Raji (cell line): ENCODE results near the gene KCNH3.

Source experiments
- POLR2A ChIP-seq: IDR thresholded peaks from 2 replicates; pipeline ENCODE4 v1.6.1; 2011; ENCODE audit warnings: low read depth, low read length, control low read depth; ENCODE audit not compliant: insufficient read depth

KCNH3 gene

DNA sequence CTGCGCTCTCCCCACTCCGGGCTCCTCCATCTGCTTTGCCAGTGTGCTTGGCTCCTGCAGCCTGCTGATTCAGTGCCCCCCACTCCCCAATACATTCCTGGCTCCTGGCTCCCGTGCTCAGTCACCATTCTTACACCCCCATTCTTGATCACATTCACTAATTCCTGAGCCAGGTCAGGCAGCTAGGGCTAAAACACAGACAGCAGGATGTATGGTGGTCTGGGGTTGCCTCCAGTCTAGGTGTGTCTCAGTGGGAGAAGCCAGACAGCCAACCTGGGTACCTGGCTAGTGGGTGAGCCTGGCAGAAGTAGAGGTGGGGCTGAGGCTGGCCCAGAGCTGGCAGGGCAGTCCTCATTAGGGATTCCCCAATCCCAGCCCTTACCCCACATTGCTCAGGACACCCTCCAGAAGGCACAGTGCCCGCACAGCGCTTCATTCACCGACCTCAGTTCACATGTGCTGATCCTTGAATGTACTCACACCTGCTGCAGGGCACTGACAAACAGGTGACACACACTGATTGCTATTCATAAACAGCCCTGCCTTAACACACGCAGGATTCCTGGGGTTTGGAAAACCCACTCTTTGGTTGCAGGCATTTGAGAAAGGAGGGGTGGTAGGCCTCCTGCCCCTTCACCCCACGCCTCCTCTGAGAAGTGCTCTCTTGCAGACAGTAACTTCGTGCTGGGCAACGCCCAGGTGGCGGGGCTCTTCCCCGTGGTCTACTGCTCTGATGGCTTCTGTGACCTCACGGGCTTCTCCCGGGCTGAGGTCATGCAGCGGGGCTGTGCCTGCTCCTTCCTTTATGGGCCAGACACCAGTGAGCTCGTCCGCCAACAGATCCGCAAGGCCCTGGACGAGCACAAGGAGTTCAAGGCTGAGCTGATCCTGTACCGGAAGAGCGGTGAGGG is 1.7 kb downstream of the KCNH3 start:
- no peak for TF ChIP-seq POLR2A

DNA sequence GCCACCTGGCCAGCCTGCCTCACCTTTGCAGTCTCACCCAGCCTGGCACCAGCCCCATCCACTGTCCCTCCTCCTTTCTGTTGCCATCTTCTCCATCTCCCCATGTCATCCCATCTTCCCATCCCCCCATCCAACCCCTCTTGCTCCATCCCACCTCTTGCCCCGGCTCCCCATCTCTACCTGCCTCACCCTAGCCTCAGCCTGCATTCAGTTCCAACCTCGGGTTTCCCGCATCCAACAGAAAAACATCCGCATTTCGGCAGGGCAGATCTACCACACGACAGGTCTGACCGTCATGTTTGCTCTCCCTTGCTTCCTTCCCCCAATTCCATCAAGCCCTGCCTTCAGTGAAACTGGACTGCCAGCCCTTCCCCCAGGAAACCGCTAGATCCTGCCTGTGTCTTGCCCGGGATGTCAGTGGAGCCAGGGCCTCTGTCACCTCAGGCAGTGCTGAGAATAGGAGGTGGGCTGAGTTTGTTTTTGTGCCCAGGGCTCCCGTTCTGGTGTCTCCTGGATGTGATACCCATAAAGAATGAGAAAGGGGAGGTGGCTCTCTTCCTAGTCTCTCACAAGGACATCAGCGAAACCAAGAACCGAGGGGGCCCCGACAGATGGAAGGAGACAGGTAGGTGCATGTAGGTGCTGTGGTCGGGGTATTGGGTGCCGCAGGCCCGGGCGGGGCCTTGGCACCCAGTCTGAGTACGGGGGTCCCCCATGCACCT is 2.5 kb downstream of the KCNH3 start:
- TF ChIP-seq POLR2A: no peak

DNA sequence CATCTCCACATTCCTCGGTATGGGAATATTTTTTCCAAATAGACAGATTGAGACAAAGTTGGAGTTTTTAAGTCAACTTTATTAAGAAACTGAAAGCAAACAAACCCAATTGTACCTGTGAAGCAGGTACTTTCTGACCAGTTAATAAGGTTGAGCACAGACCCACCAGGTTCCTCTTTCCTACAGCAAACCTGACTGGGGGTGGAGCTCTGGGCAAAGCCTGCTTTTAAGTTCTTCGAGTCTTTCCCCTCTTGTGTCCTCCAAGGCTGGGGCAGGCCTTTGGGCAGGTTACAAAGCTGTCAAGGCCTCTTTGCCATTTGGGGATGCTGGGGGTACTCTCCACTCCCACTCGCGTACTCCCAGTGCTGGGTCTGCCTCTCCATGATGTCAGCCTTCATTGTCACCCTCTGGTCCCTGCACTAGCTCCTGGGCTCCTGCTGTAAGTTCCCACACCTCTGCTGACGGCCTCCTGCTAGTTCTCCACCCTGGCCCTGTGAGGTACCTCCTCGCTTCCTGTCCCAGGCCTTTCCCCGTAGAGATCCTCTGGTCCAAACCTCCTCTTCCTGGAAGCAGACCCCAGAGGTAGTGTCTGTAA is 3.2 kb downstream of the KCNH3 start:
- TF ChIP-seq POLR2A: no peak

DNA sequence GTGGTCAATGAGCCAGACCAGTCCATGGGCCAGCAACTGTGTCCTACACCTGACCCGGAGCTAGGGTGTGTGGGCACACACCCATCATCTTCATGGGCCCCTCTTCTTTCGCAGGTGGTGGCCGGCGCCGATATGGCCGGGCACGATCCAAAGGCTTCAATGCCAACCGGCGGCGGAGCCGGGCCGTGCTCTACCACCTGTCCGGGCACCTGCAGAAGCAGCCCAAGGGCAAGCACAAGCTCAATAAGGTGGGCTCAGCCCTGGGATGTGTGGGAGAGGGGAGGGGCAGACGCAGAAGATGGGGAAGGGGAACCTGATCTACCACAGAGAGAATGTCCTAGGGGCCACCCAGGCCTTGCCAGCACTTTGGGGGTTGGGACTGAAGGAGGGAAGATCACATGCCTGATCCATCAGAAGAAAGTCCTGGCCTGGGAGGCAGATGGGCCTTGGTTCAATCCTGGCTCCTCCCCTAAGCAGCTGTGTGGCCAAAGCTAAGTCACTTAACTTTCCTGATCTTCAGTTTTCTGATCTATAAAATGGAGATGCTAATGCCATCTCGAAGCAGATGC is 3.8 kb downstream of the KCNH3 start:
- no peak for TF ChIP-seq POLR2A

GRCh38 chr12:49543221-49543913 is 4.5 kb downstream of the KCNH3 start:
- no peak for TF ChIP-seq POLR2A

DNA sequence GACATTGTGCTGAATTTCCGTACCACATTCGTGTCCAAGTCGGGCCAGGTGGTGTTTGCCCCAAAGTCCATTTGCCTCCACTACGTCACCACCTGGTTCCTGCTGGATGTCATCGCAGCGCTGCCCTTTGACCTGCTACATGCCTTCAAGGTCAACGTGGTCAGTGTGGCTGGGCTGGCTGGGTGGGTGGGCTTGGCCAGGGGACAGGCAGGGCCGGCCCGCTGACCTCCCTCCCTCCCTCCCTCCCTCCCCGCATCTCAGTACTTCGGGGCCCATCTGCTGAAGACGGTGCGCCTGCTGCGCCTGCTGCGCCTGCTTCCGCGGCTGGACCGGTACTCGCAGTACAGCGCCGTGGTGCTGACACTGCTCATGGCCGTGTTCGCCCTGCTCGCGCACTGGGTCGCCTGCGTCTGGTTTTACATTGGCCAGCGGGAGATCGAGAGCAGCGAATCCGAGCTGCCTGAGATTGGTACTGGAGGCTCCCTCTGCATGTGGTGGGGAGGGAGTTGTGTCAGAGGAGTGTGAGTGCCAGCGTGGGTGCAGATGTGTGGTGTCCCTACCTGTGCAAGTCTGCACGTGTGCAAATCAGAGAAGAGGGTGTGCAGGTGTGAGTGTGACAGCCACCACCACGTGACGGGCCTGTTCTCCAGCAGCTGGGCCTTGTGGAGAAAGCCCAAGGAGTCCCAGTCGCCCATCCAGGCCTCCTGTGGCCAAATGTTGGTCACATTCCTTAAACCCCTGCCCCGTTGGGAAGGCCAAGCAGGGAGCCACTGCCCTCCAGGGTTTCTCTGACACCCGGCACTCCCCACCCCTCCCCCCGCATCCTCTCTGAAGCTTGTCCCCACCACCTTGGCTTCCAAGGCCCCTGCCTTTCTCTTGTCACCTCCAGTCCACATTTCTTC is 5.3 kb downstream of the KCNH3 start:
- TF ChIP-seq POLR2A: no peak

- no peak for TF ChIP-seq POLR2A
Measured at GRCh38 chr12:49545815-49546214, 7.0 kb downstream of the KCNH3 start.

DNA sequence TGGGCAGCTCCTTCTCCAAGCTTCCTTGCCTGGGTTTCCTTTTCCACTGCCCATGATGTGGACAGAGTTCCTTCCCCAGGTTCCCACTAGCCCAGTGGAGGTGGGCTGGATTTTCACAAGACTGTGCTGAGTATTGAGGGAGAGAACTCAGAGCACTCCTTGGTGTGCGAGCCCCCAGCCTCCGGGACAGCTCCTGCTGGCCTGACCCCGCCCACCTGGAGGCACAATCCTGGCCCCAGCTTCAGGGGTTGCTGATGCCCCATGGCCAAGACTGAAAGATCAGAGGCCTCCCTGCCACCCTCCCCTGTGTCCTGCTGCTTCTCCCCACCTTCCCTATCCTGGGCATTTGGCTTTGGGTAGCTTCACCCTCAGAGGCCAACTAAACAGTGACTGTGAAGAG is 7.7 kb downstream of the KCNH3 start:
- TF ChIP-seq POLR2A: no peak

GRCh38 chr12:49547090-49547690 is 8.4 kb downstream of the KCNH3 start:
- TF ChIP-seq POLR2A: no peak

- TF ChIP-seq POLR2A: no peak
Measured at GRCh38 chr12:49548481-49548821, 9.6 kb downstream of the KCNH3 start.

DNA sequence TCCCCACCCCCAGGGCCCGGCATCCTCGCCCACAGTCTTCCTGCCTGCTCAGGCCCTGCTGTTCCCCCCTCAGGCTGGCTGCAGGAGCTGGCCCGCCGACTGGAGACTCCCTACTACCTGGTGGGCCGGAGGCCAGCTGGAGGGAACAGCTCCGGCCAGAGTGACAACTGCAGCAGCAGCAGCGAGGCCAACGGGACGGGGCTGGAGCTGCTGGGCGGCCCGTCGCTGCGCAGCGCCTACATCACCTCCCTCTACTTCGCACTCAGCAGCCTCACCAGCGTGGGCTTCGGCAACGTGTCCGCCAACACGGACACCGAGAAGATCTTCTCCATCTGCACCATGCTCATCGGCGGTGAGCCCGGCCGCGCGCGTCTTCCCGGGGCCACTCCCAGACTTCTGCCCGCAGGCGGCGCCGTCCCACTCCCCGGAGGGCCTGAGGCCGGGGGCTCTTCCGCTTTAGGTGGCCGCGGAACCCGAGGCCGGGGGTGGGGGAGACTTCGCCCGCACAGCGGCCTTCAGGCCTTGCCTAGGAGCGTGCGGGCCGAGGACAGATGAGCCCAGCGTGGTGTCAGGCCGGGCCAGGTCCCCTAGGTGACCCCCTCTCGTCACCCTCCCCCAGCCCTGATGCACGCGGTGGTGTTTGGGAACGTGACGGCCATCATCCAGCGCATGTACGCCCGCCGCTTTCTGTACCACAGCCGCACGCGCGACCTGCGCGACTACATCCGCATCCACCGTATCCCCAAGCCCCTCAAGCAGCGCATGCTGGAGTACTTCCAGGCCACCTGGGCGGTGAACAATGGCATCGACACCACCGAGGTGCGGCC is 10.2 kb downstream of the KCNH3 start:
- no peak for TF ChIP-seq POLR2A

DNA sequence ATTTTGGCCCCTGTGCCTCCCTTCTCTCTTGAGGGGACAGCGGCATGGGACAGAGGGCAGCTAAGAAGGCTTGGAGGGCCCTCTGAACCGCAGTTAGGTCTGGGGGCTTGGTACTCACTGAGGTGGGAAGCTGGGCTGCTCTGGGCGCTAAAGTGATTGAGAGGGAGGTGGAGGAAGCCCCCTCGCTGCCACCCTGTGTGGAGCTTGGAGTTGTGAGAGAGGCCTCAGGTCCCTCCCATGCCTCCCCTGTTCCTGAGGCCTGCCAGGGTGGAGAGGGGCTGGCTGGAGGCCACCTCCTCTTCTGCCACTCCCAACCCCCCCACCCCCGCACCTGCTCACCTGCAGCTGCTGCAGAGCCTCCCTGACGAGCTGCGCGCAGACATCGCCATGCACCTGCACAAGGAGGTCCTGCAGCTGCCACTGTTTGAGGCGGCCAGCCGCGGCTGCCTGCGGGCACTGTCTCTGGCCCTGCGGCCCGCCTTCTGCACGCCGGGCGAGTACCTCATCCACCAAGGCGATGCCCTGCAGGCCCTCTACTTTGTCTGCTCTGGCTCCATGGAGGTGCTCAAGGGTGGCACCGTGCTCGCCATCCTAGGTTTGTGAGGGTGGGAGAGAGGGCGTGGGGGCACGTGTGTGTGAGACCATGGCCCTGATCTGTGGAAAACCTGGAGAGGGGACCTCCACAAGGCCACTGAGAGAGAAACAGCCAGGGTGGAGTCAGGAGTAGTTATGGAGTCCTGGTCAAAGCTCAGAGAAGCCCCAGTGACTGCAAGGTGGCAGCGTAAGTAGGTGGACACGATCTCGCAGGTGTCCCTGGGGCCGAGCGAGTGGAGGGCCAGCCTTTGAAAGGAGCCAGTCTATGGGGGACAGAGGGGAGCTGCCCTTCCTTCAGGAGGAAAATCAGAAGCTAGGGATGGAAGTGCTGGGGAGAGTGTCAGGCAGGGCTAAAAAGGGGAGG is 11.2 kb downstream of the KCNH3 start:
- TF ChIP-seq POLR2A: no peak
